ENCODE results near the gene PANX2.

Gene PANX2

DNA sequence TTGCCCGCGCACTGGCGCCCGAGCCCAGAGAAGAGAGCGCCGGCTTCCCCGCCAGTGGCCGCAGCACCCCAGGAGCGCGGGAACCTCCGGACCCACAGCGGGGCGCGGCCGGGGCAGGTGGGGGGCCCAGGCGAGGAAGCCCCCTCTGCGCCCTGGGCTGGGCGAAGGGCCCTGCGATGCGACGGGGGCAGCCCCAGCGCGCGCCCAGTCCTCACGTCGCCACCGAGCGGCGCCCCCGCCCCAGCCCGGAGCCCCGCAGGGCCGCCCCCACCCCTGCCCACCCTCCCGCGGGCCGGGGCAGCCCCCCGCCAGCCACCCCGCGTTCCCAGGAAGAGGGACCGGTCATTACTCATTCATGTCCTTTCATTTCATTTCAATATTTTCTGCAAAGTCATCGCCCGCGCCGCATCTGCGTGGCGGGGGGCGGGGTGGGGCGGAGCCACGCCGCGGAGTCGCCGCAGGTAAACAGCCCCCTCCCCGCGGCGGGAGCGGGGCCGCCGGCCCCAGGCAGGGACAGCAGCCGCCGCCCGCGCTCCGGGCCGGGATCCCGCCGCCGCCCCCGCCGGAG lies 673 bp upstream of the PANX2 start:
- DNase-seq (ENCODE audit: low spot score): no peak

DNA sequence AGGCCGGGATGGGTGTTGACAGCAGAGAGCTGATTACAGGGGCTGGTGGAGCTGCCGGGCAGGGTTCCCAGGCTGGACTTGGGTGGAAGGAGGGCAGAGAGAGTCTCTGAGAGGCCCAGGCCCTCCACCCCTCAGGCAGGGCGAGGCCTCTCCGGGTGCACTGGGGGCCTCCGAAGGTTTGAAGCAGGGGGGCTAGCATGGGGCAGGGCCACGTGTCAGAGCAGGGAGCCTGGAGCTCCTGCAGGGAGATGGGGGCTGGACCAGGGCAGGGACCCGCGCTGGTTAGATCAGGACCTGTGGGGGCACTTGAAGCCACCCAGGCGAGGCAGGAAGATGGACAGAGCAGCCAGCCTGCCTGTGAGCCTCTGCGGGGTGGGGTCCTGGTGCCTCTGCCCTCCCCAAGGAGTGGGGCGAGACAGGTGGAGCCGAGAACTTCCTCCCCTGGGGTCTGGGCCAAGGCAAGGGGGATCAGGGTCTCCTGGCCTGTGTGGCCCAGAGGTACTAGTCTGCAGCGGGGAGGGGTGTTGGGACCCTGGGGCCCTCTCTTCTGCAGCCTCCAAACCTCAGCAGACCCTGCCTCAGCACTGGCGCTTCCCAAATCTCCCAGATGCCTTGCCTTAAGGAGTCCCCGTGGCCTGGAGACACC lies 911 bp downstream of the PANX2 start:
- no peak for DNase-seq (ENCODE audit: low spot score)

DNA sequence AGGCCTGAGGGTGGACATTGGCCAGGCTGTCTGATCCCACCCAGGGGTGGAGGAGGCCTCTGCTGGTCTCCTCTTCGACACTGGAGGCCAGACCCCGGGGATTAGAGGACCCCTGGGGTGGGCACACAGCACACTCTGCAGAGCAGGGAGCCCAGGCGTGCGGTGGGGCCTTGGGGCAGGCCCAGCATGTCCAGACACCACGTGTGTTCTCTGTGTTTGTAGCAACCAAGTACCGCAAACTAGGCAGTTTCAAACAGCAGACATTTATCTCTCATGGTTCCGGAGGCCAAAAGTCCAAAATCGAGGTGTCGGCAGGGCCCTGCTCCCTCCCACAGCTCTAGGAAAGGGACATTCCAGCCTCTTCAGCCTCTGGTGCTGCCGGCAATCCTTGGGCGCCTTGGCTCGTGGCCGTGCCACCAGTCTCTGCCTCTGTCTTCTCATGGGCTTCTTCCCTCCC lies 1.5 kb downstream of the PANX2 start:
- DNase-seq (ENCODE audit: low spot score): no peak

DNA sequence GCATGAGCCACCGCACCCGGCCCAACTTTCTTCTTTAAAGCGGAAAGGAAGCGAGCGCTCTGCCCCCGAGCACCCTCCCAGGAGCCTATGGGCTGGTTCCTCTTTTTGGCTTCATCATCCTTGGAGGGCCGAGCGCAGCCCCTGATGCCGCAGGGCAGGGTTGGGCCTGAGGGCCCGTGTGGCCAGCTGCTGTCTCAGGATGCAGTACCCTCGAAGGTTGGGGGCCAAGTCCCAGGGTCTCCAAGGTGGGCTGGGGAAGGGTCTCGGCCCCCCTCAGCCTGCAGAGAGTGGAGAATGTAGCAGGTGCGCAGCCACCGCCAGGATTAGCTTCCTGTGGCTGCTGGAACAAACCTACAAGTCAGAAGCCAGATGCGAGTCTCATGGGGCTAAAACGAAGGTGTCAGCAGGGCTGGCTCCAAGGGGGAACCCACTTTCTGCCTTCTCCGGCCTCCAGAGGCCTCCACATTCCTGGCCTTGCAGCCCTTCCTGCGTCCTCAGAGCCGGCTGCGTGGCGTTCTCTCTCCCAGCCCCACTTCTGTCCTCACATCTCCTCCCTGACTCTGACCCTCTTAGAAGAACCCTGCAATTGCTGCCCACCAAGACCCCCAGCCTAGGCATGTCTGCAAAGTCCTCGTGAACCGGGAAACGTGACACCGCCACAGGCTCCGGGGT lies 2.9 kb downstream of the PANX2 start:
- DNase-seq (ENCODE audit: low spot score): no peak

DNA sequence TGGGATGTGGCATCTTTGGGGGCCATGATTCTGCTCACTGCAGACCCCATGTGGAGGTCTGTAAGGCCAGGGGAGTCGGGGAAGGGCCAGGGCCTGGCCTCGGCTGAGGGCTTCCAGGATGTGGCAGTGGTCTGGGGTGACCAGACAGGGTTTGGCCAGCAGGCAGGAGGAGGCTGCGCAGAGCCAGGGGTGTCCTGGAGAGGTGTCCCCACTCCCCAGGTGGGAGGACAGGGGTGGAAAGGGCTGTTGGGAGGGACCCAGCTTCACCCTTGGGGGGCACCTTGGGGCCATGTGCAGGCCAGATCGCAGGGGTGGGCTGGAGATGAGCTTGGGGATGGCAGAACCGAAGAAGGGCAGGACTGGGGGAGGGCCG lies 3.4 kb downstream of the PANX2 start:
- DNase-seq (ENCODE audit: low spot score): no peak

DNA sequence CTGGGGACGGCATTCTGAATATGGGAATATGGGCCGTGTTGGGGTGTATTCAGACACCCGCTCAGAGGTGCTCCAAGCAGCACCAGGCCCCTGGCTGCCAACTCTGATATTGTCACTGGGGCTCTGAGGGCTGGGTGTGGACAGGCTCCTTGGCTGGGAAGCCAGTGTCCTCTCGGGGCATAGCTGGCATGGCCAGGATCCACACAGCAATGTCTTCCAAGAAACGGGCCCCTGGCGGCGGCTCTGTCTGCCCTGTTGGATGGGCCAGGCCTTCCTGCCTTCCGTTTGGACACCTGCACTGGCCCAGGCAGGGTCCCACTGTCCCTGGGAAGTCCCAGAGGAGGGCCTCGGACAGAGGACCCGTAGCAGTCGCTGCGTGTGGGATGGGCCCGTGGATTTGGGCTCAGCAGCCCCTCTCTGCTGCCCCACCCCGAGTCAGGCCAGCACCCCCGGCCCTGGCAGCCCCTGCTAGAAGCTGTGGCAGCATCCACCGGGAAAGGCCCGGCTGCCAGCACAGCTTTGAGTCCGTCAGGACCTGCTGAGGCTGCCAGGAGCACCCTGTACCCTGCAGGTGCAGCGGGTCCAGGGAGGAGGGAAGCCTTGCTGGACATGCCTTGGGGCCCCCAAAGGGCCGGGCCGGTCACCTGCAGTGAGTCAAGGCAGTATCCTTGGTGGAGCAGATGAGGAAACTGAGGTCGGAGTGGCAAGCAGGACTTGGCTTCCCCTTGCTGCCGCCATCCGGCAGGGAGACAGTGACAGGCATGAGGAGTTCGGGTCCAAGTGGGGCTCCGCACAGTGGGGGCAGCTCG lies 4.1 kb downstream of the PANX2 start:
- no peak for DNase-seq (ENCODE audit: low spot score)

DNA sequence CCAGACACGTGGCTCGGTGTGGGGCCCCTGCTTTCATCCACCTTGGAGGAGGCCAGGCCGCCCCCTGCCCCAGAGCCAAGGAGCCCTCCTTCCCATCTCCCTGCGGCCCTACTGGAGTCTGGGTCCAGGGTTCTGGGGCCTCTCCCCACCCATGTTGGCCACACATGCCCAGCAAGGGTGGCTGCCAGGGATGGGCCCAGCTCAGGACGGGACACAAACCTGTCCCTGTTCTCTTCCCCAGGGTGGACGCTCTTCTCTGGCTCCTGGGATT lies 4.6 kb downstream of the PANX2 start:
- DNase-seq (ENCODE audit: low spot score): no peak

DNA sequence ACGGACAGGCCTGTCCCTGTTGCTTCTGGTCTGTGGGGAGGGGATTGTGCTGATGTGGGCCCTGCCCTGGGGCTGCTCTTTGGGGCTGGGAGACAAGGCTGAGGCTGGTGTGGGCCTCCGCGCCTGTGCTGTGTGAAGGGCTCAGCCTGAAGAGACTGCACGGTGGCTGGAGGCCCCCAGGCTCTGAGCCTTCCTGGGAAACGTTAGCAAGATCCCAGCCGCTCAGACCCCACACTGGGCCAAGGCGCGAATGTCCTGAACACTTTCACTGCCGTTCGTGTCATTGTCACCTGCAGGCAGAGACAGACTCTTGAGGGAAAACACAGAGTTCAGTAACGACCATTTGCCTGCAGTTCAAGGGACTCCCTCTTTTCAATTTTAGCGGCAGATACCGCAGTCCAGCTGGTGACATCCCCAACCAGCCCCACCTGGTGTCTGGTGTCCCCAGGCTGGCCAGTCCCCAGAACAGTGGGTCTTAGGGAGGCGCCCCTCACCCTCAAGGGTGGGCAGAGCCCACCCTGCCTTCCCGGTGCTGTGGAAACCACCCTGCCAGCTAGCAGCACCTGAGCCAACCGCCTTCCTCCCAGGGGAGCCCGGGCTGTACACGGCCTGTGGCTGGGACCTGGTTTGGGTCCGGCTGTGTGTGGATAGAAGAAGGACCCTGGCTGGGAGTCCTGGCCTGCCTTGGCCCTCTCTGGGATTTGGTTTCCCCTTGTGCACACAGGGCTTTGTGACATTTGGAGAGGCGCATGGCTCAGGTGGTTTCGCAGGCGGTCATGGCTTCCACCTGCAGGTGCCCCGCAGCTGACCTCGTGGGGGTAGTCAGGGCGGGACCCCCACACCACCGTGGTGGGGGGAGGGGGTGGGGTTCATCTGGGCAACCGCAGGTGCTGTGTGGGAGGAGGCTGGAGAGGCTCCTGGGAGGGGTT lies 5.7 kb downstream of the PANX2 start:
- DNase-seq (ENCODE audit: low spot score): no peak

DNA sequence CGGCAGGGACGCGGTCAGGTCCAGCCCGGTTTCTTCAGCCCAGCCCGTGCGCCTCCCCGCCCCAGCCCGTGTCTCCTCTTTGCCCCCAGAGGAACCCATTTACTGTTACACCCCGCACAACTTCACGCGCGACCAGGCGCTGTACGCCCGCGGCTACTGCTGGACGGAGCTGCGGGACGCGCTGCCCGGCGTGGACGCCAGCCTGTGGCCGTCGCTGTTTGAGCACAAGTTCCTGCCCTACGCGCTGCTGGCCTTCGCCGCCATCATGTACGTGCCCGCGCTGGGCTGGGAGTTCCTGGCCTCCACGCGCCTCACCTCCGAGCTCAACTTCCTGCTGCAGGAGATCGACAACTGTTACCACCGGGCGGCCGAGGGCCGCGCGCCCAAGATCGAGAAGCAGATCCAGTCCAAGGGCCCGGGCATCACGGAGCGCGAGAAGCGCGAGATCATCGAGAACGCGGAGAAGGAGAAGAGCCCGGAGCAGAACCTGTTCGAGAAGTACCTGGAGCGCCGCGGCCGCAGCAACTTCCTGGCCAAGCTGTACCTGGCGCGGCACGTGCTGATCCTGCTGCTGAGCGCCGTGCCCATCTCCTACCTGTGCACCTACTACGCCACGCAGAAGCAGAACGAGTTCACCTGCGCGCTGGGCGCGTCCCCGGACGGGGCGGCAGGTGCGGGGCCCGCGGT lies 6.5 kb downstream of the PANX2 start:
- DNase-seq (ENCODE audit: low spot score): no peak

DNA sequence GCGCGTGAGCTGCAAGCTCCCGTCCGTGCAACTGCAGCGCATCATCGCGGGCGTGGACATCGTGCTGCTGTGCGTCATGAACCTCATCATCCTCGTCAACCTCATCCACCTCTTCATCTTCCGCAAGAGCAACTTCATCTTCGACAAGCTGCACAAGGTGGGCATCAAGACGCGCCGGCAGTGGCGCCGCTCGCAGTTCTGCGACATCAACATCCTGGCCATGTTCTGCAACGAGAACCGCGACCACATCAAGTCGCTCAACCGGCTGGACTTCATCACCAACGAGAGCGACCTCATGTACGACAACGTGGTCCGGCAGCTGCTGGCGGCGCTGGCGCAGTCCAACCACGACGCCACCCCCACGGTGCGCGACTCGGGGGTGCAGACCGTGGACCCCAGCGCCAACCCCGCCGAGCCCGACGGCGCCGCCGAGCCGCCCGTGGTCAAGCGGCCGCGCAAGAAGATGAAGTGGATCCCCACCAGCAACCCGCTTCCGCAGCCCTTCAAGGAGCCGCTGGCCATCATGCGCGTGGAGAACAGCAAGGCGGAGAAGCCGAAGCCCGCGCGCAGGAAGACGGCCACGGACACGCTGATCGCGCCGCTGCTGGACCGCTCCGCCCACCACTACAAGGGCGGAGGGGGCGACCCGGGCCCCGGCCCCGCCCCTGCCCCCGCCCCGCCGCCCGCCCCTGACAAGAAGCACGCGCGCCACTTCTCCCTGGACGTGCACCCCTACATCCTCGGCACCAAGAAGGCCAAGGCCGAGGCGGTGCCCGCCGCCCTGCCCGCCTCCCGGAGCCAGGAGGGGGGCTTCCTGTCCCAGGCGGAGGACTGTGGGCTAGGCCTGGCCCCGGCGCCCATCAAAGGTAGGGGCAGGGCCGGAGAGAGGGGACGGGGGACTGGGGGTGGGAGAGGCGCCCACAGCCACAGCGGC lies 7.3 kb downstream of the PANX2 start:
- no peak for DNase-seq (ENCODE audit: low spot score)

DNA sequence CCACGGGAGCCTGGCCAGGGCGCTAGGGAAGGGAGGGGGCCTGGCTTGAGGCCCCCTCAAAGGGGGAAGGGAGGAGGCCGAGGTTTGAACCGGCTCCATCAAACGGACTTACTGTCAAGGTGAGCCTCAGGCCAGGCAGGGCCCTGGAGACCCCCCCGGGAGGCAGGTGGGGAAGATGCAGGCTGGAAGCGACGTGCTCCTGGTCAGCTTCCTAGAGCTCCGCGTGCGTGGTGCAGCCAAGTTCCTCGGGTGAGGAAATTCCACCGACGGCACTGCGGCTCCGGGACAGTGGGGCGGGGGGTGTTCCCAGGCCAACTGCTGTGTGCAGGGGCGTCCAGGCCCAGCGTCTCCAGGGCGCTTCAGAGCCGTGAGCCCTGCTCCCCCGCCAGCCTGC lies 7.9 kb downstream of the PANX2 start:
- no peak for DNase-seq (ENCODE audit: low spot score)

DNA sequence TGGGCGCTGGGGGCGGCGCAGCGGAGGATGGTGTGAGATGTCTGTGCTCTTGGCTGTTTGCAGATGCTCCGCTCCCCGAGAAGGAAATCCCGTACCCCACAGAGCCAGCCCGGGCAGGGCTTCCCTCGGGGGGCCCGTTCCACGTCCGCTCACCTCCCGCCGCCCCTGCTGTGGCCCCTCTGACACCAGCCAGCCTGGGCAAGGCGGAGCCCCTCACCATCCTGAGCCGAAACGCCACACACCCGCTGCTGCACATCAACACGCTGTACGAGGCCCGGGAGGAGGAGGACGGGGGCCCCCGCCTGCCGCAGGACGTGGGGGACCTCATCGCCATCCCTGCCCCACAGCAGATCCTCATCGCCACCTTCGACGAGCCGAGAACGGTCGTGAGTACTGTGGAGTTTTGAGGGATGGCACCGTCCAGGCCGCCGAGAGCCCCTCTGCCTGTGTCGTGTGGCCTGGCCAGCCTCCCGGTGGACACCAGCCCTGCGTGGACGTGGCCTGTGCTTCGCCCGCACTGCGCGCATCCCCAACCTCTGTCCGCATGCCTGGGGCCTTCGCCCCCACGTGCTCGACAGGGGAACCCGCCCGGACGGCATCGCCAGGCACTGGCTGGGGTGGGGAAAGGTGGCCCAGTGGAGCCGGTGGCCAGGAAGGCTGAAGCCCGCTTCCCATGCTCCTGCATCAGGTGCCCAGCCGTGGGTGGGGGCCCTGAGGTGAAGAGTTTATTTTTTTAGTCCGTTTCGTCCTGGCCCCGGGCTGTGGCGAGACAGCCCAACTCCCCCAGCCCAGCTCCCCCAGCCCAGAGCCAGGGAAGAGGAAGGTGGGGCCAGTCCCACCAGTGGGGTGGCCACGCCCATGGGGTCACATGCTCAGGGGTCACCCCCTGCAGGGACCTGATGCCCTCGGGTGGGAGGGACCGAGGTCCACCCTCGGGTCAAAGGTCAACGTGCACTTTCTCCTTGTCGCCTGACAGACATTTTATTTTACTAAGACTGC lies 8.6 kb downstream of the PANX2 start:
- no peak for DNase-seq (ENCODE audit: low spot score)

DNA sequence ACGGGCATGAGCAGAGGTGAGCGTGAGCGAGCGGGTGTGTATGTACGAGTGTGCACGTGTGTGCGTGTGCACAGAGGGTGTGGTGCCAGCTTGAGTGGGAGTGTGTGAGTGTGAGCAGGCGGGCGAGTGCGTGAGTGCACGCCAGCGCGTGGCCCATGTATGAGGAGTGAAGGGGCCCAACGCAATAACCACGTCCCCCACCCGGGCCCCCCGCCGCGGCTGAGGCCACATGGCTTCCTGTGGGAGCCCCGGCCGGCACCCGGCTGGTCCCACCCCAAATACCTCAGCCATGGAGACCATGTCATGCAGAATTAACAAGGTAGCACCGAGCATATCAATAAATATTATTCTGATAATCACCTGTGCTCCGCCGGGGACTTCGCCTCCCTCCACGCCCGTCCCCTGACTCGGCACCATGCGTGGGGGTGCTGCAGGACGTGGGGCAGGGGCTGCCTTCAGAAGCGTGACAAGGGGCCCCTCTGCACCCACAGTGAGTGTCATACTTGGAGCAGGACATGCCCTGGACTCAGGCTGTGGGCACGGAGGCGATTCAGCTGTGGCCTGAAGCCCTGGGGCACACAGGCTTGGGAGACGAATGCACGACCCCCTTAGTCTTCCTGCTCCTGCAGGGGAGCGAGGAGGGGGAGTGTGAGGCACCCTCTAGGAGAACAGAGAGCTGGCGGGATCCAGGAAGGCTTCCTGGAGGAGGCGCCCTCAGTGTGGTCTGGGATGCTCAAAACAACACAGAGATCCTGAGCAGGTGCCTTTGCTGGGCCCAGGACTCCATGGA lies 9.6 kb downstream of the PANX2 start:
- no peak for DNase-seq (ENCODE audit: low spot score)

DNA sequence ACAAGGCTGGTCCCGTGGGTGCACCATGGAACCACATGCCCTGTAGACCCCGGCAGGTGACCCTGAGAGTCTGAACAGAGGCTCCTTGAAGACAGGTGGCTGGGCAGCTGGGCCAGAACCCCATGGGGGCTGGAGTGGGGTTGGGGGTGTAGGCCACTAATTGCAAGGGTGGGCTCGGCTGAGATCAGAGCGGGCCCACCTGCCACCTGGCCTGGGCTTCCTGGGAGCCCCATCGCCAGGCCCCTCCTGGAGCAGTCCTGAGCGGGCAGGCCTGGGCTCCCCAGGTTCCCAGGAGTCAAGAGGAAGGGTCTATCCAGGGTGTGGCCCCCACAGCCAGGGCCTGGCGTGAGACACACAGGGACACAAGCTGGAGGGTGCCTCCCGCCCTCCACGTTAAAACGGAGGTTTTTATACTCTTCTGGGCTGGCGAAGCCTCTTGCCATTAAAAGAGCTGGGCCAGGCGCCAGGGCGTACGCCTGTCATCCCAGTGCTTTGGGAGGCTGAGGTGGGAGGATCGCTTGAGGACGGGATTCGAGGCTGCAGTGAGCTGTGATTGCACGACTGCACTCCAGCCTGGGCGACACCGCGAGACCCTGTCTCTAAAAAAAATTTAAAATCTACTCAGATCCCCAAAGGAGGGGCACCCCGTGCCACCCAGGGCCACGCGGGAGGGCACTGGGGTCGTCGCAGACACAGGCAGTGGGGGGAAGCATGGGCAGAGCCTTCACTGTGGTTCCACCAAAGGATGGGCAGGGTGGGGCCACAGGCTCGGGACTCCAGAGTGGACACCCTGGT lies 10.4 kb downstream of the PANX2 start:
- DNase-seq (ENCODE audit: low spot score): no peak

DNA sequence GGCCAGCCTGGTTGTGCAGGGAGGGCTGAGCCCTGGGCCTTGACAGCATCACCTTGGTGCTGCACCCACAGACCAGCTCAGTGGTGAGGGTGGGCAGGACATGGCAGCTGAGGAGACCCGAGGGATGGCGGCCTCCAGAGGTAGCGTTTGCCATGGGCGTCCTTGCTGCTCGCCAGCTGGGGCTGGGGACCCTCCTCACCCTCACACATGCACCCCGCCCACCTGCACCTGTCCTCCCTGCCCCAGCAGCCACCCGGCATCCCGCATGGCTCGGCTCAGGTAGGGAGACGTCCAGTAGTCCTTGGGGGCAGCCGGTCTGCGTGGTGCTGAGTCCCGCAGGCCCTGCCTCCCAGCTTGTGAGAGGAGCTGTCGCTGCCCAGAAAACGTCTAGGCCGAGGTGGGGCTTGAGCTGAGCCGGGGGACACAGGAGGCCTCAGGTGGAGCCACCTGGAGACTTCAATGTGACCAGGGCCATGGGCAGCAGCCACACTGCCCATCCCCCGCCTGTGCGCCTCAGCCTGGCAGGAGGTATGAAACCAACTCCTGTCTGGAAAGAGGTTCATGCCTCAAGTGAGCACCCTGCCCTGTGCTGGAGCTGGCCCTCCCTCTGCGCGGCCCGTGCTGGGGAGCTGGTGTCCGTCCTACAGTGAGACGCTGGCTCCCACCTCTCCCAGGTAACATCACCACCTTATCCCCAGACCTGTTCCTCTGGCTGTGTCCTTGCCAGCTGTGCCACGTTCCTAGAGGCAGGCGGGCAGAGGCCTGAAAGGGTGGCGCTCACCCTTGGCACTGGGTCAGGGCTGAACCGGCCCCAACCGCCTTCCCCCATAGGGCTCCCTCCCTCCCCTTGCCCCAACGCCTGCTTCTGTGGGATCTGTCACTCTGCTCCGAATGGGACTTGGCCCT lies 11.9 kb downstream of the PANX2 start:
- no peak for DNase-seq (ENCODE audit: low spot score)
